ENCODE measurements around the gene DSTYK.

- TF ChIP-seq, protein P1, sequence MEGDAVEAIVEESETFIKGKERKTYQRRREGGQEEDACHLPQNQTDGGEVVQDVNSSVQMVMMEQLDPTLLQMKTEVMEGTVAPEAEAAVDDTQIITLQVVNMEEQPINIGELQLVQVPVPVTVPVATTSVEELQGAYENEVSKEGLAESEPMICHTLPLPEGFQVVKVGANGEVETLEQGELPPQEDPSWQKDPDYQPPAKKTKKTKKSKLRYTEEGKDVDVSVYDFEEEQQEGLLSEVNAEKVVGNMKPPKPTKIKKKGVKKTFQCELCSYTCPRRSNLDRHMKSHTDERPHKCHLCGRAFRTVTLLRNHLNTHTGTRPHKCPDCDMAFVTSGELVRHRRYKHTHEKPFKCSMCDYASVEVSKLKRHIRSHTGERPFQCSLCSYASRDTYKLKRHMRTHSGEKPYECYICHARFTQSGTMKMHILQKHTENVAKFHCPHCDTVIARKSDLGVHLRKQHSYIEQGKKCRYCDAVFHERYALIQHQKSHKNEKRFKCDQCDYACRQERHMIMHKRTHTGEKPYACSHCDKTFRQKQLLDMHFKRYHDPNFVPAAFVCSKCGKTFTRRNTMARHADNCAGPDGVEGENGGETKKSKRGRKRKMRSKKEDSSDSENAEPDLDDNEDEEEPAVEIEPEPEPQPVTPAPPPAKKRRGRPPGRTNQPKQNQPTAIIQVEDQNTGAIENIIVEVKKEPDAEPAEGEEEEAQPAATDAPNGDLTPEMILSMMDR (IDR thresholded peaks at IDR 0.05), result no peak
- TF ChIP-seq POLR2A (IDR thresholded peaks at IDR 0.05), result no peak
Measured at GRCh38 chr1:205109269-205109668, 102.2 kb downstream of the DSTYK start.

Data from body of pancreas (tissue), 4 donors.